WTC11 (cell line): ENCODE data around the gene ZNF253.

Experiments used
- ATF2 ChIP-seq: sonication (generic); formaldehyde crosslinking; IDR thresholded peaks from 2 replicates; pipeline ENCODE4 v1.8.1; 2022; ENCODE audit warnings: low read depth, missing genetic modification reagents, borderline replicate concordance
- ATF6 ChIP-seq: sonication (generic); formaldehyde crosslinking; IDR thresholded peaks from 2 replicates; pipeline ENCODE4 v1.8.1; 2023; ENCODE audit warnings: mild to moderate bottlenecking, missing genetic modification reagents
- CTCF ChIP-seq: fragments of 200-600 bp; IDR thresholded peaks from 2 replicates; pipeline ENCODE4 v1.8.0; 2022; ENCODE audit warnings: antibody characterized with exemption
- HMGXB4 ChIP-seq: sonication (generic); formaldehyde crosslinking; IDR thresholded peaks from 2 replicates; pipeline ENCODE4 v1.8.1; 2023; ENCODE audit warnings: mild to moderate bottlenecking, moderate library complexity, missing genetic modification reagents
- IRF1 ChIP-seq: sonication (generic); formaldehyde crosslinking; IDR thresholded peaks from 2 replicates; pipeline ENCODE4 v1.8.0; 2023; ENCODE audit warnings: missing genetic modification reagents
- PREB ChIP-seq: sonication (generic); formaldehyde crosslinking; IDR thresholded peaks from 2 replicates; pipeline ENCODE4 v1.8.1; 2022; ENCODE audit warnings: mild to moderate bottlenecking, missing genetic modification reagents, moderate library complexity, borderline replicate concordance
- SP1 ChIP-seq: sonication (generic); formaldehyde crosslinking; conservative IDR thresholded peaks from 2 replicates; pipeline ENCODE4 v1.8.1; 2022; ENCODE audit warnings: missing genetic modification reagents

GRCh38 chr19:19900729-19901444, 35.2 kb downstream of the ZNF253 start, which contains the start of gene ZNF93:
- TF ChIP-seq HMGXB4 (no peak; the same call in 1 of the 2 replicates), CTCF (no peak), IRF1 (CRISPR knock-in tag) (no peak), ATF6 (CRISPR knock-in tag) (no peak), ATF2 (CRISPR knock-in tag) (no peak), SP1 (peak; percentile 43), PREB (no peak)
